Kidney epithelial cell (primary cell): Measurements from ENCODE around the gene MTHFD1. TPM values are rescaled to one million over a fixed set of nuclear protein-coding genes. Genes with fewer than 3 reads are reported as not detected.

Experiments used
- DNase-seq: peaks from one replicate; pipeline ENCODE4 v3.0.0-alpha.2; 2010; ENCODE audit warnings: low read depth
- H3K27me3 ChIP-seq: 2 replicates; pipeline ENCODE4 v1.6.0; 2011; ENCODE audit warnings: low read length; ENCODE audit not compliant: control insufficient read depth, insufficient read depth
- H3K36me3 ChIP-seq: 2 replicates; pipeline ENCODE4 v1.5.1; 2011; ENCODE audit warnings: low read length; ENCODE audit not compliant: control insufficient read depth, insufficient read depth
- H3K4me3 ChIP-seq: 2 replicates; pipeline ENCODE4 v1.5.1; 2011; ENCODE audit warnings: low read depth, mild to moderate bottlenecking, control low read depth, low read length
- total RNA-seq: library from RNA; depleted of rRNA; stranded (reverse); fragments of >200 nt; gene quantifications from 2 replicates; pipeline ENCODE4 v1.2.3, GENCODE V29; 2015
- TF ChIP-seq, protein P1 (sequence below): IDR thresholded peaks from 2 replicates; pipeline ENCODE4 v1.5.1; 2011; ENCODE audit warnings: mild to moderate bottlenecking, moderate library complexity, low read length, control low read depth, inconsistent platforms; ENCODE audit not compliant: insufficient read depth, poor library complexity, severe bottlenecking

Gene MTHFD1
- total RNA-seq, 1 donor from 2014 or later, result 44.4 TPM

DNA sequence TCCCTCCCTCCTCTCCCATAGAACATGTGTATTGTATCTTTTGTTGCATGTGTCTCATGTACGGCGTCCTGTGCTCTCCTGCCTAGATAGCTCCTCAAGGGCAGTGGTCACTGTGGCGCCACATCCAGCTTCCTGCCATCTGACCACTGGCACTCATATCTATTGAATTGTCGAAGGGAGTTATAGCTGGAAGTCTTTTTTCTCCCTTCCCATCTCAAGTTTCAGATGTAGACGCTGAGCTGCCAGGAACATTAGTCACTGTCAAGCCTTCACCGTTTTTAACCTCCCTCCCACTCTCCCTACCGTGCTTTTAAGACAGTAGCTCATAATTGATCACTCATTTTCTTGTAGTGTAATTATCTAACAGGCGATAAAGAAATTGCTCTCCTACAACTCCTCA, 33.0 kb downstream of the MTHFD1 start:
- Histone ChIP-seq H3K27me3 (no peaks in the 10 kb centered on the region), H3K36me3 (peaks cover 1% of the 10 kb centered on the region), H3K4me3 (no peak overlapping the region)
- DNase-seq, result peak; percentile 50
- TF ChIP-seq, protein P1, sequence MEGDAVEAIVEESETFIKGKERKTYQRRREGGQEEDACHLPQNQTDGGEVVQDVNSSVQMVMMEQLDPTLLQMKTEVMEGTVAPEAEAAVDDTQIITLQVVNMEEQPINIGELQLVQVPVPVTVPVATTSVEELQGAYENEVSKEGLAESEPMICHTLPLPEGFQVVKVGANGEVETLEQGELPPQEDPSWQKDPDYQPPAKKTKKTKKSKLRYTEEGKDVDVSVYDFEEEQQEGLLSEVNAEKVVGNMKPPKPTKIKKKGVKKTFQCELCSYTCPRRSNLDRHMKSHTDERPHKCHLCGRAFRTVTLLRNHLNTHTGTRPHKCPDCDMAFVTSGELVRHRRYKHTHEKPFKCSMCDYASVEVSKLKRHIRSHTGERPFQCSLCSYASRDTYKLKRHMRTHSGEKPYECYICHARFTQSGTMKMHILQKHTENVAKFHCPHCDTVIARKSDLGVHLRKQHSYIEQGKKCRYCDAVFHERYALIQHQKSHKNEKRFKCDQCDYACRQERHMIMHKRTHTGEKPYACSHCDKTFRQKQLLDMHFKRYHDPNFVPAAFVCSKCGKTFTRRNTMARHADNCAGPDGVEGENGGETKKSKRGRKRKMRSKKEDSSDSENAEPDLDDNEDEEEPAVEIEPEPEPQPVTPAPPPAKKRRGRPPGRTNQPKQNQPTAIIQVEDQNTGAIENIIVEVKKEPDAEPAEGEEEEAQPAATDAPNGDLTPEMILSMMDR, result no peak

DNA sequence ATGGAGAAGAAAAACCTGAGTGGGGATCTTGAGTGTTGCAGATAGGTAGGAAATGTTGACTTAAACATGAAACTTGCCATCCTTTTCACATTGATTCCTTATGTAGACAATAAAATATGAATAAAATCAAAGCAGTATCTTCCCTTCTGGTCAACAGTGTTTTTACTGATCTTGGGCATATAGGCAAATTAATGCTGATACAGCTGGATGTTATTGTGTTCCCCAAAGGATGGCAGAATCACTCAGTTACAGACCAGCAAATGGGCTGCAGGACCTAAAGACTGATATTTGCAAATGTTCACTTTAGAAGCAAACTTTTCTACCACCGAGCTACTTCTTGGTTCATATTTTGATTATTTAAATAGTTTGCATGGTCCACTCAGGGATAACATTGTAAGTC, 33.9 kb downstream of the MTHFD1 start:
- Histone ChIP-seq H3K36me3 (peaks cover 1% of the 10 kb centered on the region), H3K4me3 (no peak overlapping the region), H3K27me3 (no peaks in the 10 kb centered on the region)
- DNase-seq, result no peak
- TF ChIP-seq, protein P1, result no peak

DNA sequence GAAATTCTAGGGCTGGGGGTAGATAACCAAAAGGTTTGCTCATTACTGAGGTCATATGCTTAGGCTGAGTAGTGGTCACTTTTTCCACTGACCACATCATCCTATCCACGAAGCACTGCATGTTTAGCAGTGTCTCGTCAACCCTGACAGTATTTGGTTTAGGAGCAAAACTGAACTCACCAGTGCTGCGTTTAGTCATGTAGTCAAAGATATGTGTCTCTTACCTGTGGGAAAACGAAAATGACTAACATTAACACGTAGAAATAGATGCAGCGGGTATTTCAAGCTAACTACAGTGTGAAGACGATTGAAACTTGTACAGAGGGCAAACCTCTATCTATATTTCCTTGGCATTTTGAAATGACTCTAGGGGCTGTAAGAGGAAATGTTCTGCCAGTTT, 34.6 kb downstream of the MTHFD1 start:
- no peak overlapping the region for H3K4me3 ChIP-seq
- no peaks in the 10 kb centered on the region for H3K27me3 ChIP-seq
- peaks cover 3% of the 10 kb centered on the region for H3K36me3 ChIP-seq
- DNase-seq, result no peak
- TF ChIP-seq, protein P1, result no peak

DNA sequence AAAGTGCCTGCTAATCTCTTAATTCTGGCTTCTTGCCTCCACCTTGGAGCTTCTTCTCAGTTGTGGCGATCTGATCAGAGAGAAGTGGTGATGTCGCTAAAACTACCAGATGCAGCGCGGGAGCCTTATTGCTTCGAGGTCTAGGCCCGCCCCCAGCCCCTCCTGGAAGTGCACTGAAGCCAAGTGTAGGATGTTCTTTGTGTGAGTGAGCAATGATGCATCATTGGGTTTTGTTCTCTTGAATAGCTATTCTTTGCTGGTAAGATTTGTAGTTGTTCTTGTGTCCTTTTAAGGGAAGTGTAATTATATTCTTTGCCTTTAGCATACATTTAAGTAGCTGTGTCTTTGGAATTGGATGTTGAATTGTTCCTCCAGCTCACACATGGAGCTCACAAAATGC, 35.8 kb downstream of the MTHFD1 start:
- Histone ChIP-seq H3K36me3 (peaks cover 3% of the 10 kb centered on the region), H3K4me3 (no peak overlapping the region), H3K27me3 (no peaks in the 10 kb centered on the region)
- no peak for DNase-seq
- TF ChIP-seq, protein P1, result no peak

DNA sequence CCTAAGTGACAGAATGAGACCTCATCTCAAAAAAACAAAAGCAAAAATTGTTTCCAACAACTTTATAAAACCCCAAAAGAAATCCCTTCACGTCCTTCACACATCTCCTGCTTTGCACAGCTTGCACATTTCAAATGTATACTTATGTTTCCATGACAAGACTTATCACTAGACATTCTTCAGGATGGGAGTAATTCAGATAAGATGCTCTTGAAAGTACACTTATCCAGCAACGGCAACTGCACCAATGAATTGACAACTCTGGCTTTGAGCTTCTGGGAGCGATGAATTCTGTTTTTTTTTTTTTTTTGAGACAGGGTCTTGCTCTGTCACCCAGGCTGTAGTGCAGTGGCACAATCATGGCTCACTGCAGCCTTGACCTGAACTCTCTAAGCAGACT, 46.4 kb downstream of the MTHFD1 start:
- TF ChIP-seq, protein P1, result no peak
- Histone ChIP-seq H3K27me3 (no peaks in the 10 kb centered on the region), H3K36me3 (no peaks in the 10 kb centered on the region), H3K4me3 (no peak overlapping the region)
- DNase-seq, result no peak

DNA sequence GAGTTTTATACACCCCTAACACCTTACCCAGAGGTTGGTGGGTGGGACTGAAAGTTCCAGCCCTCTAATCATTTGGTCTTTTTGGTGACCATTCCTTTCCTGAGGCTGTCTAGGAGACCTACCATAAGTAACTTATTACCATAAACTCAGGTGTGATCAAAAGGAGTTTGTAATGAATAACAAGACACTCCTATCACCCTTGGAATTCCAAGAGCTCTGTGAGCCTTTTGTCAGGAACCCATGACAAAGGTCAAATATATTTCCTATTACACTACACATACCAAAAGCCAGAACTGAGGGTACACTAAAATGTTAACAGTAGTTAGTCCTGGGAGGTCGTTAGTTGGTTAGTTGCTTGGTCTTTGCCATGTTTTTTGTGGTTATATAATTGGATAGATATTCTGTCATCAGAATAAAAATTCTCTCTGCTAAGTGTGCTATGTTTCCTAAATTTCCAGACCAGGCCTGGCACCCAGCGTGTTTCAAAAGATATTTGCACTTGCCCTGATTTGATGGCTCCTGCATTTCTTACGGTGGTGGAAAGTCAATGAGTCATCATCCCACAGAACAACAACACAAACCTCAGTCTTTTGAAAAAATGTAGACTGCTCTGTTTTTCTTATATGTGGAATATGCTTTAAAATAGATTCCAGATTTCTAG, 50.2 kb downstream of the MTHFD1 start:
- Histone ChIP-seq H3K36me3 (peaks cover 2% of the 10 kb centered on the region), H3K27me3 (no peaks in the 10 kb centered on the region), H3K4me3 (no peak overlapping the region)
- TF ChIP-seq, protein P1, result no peak
- peak; percentile 95 for DNase-seq
